ENCODE results near the gene CBLB.

Gene CBLB

DNA sequence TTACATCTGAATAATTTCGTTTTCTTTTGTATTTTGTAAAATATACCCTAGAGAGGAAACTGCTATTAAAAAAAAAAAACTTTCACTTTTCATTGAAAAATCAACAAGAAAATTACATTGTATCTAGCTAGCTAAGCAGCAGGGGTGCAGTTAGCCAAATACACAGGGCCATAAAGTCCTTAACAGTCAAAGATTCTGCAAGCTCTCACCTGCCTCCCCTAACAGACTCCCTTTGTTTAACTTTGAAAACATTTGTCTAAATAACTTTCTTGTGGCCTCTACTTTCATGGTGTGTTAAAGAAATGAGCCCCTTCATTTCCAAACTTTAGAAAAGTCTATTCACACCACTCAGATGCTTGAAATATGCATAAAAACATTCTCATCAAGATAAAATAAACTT lies 23.3 kb downstream of the CBLB start:
- TF ChIP-seq EZH2 (IDR thresholded peaks at IDR 0.05; ENCODE audit: borderline replicate concordance, low read depth, low read length, severe bottlenecking): no peak
- no peak for TF ChIP-seq CTCF (IDR thresholded peaks at IDR 0.05; ENCODE audit: borderline replicate concordance, extremely low read depth, low read length, poor library complexity, severe bottlenecking)
- DNase-seq (no peak), ATAC-seq (ENCODE audit: insufficient read depth, low read depth) (no peak)
- no peaks in the 10 kb centered on the region for H3K9me3 ChIP-seq (ENCODE audit: insufficient read depth, low read length, severe bottlenecking)
- no peak overlapping the region for H2AFZ ChIP-seq (ENCODE audit: low read depth, low read length)
- no peak overlapping the region for H3K4me2 ChIP-seq (ENCODE audit: insufficient read depth, low read length)
- H3K27me3 ChIP-seq (ENCODE audit: insufficient read depth, low read length, poor library complexity): no peaks in the 10 kb centered on the region
- H3K79me2 ChIP-seq (ENCODE audit: insufficient read depth, low read length): no peaks in the 10 kb centered on the region
- no peak overlapping the region for H3K27ac ChIP-seq (ENCODE audit: low read length)
- no peaks in the 10 kb centered on the region for H3K4me1 ChIP-seq (ENCODE audit: insufficient read depth, low read length)
- H3K9ac ChIP-seq (ENCODE audit: low read depth, low read length): no peak overlapping the region
- H3K36me3 ChIP-seq (ENCODE audit: insufficient read depth, low read length): no peaks in the 10 kb centered on the region; the same call in 1 of the 2 replicates
- no peak overlapping the region for H3K4me3 ChIP-seq (ENCODE audit: low read depth in 1 of 2, low read length in 2 of 2)
- H4K20me1 ChIP-seq (ENCODE audit: insufficient read depth, low read length): peaks cover 3% of the 10 kb centered on the region; the same call in 1 of the 2 replicates

GRCh38 chr3:105844704-105845103 lies 24.1 kb downstream of the CBLB start:
- no peak for ATAC-seq (ENCODE audit: insufficient read depth, low read depth)
- Histone ChIP-seq H4K20me1 (ENCODE audit: insufficient read depth, low read length) (peaks cover 3% of the 10 kb centered on the region; the same call in 1 of the 2 replicates), H3K4me2 (ENCODE audit: insufficient read depth, low read length) (no peak overlapping the region), H3K27me3 (ENCODE audit: insufficient read depth, low read length, poor library complexity) (no peaks in the 10 kb centered on the region), H3K4me3 (ENCODE audit: low read depth in 1 of 2, low read length in 2 of 2) (no peak overlapping the region), H3K27ac (ENCODE audit: low read length) (no peak overlapping the region), H3K9ac (ENCODE audit: low read depth, low read length) (no peak overlapping the region), H3K36me3 (ENCODE audit: insufficient read depth, low read length) (no peaks in the 10 kb centered on the region; the same call in 1 of the 2 replicates), H3K9me3 (ENCODE audit: insufficient read depth, low read length, severe bottlenecking) (no peaks in the 10 kb centered on the region), H3K4me1 (ENCODE audit: insufficient read depth, low read length) (no peaks in the 10 kb centered on the region), H2AFZ (ENCODE audit: low read depth, low read length) (no peak overlapping the region), H3K79me2 (ENCODE audit: insufficient read depth, low read length) (no peaks in the 10 kb centered on the region)
- no peak for TF ChIP-seq EZH2 (IDR thresholded peaks at IDR 0.05; ENCODE audit: borderline replicate concordance, low read depth, low read length, severe bottlenecking)
- TF ChIP-seq CTCF (IDR thresholded peaks at IDR 0.05; ENCODE audit: borderline replicate concordance, extremely low read depth, low read length, poor library complexity, severe bottlenecking): no peak
- no peak for DNase-seq

DNA sequence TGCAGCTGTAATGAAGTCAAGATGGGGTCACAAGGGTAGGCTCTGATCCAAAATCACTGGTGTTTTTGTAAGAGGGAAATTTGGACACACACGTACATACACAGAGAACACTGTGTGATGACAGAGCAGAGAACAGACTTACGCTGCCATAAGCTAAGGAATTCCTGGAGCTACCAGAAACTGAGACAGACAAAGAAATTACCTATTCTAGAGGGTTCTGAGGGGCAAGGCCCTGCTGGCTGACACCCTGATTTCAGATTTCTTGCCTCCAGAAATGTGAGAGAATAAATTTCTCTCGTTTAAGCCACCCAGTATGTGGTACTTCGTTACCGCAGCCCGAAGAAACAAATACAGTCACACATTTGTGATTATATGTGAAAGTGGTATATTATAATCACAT lies 24.8 kb downstream of the CBLB start:
- H4K20me1 ChIP-seq (ENCODE audit: insufficient read depth, low read length): peaks cover 3% of the 10 kb centered on the region; the same call in 1 of the 2 replicates
- ATAC-seq (ENCODE audit: insufficient read depth, low read depth): no peak
- H3K4me3 ChIP-seq (ENCODE audit: low read depth in 1 of 2, low read length in 2 of 2): no peak overlapping the region
- no peaks in the 10 kb centered on the region for H3K79me2 ChIP-seq (ENCODE audit: insufficient read depth, low read length)
- H3K27me3 ChIP-seq (ENCODE audit: insufficient read depth, low read length, poor library complexity): no peaks in the 10 kb centered on the region
- no peak for DNase-seq
- TF ChIP-seq EZH2 (IDR thresholded peaks at IDR 0.05; ENCODE audit: borderline replicate concordance, low read depth, low read length, severe bottlenecking) (no peak), CTCF (IDR thresholded peaks at IDR 0.05; ENCODE audit: borderline replicate concordance, extremely low read depth, low read length, poor library complexity, severe bottlenecking) (no peak)
- H3K36me3 ChIP-seq (ENCODE audit: insufficient read depth, low read length): no peaks in the 10 kb centered on the region; the same call in 1 of the 2 replicates
- H2AFZ ChIP-seq (ENCODE audit: low read depth, low read length): no peak overlapping the region
- no peak overlapping the region for H3K9ac ChIP-seq (ENCODE audit: low read depth, low read length)
- no peaks in the 10 kb centered on the region for H3K9me3 ChIP-seq (ENCODE audit: insufficient read depth, low read length, severe bottlenecking)
- H3K4me2 ChIP-seq (ENCODE audit: insufficient read depth, low read length): no peak overlapping the region
- H3K27ac ChIP-seq (ENCODE audit: low read length): no peak overlapping the region
- no peaks in the 10 kb centered on the region for H3K4me1 ChIP-seq (ENCODE audit: insufficient read depth, low read length)

- Histone ChIP-seq H3K9ac (ENCODE audit: low read depth, low read length) (no peak overlapping the region), H3K4me2 (ENCODE audit: insufficient read depth, low read length) (no peak overlapping the region), H2AFZ (ENCODE audit: low read depth, low read length) (no peak overlapping the region), H3K9me3 (ENCODE audit: insufficient read depth, low read length, severe bottlenecking) (no peaks in the 10 kb centered on the region), H3K36me3 (ENCODE audit: insufficient read depth, low read length) (no peaks in the 10 kb centered on the region; the same call in 1 of the 2 replicates), H3K27me3 (ENCODE audit: insufficient read depth, low read length, poor library complexity) (no peaks in the 10 kb centered on the region), H3K4me1 (ENCODE audit: insufficient read depth, low read length) (no peaks in the 10 kb centered on the region), H3K4me3 (ENCODE audit: low read depth in 1 of 2, low read length in 2 of 2) (no peak overlapping the region), H3K27ac (ENCODE audit: low read length) (no peak overlapping the region), H4K20me1 (ENCODE audit: insufficient read depth, low read length) (peaks cover 3% of the 10 kb centered on the region; the same call in 1 of the 2 replicates), H3K79me2 (ENCODE audit: insufficient read depth, low read length) (no peaks in the 10 kb centered on the region)
- no peak for ATAC-seq (ENCODE audit: insufficient read depth, low read depth)
- DNase-seq: no peak
- TF ChIP-seq EZH2 (IDR thresholded peaks at IDR 0.05; ENCODE audit: borderline replicate concordance, low read depth, low read length, severe bottlenecking) (no peak), CTCF (IDR thresholded peaks at IDR 0.05; ENCODE audit: borderline replicate concordance, extremely low read depth, low read length, poor library complexity, severe bottlenecking) (no peak)
Measured at GRCh38 chr3:105842943-105843342, 25.9 kb downstream of the CBLB start.
